Measurements from ENCODE around the gene GDF9. TPM values are rescaled to one million over a fixed set of nuclear protein-coding genes. Genes with fewer than 3 reads are reported as not detected.

The GDF9 gene
- total RNA-seq, 1 donor from 2014 or later = 0.52 TPM

DNA sequence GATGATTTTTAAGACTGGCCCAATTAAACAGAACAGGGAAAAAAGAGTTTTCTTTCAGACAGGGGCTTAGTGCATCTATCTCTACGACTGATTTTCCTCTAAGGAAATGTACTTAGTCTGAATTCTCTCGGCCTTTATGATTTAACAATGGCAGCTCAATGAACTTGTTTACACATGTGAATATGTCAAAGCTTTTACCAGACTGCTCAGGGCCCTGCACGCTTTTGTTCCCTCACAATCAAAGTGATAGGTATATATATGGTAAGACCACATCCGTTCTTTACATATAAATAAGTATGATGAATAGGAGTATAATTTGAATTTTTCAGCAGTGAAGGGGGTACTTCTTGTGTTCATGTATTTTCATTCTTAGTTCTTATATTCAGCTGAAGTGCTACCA is 34.8 kb upstream of the GDF9 start:
- DNase-seq (ENCODE audit: low read depth) = no peak
- TF ChIP-seq, protein P1, sequence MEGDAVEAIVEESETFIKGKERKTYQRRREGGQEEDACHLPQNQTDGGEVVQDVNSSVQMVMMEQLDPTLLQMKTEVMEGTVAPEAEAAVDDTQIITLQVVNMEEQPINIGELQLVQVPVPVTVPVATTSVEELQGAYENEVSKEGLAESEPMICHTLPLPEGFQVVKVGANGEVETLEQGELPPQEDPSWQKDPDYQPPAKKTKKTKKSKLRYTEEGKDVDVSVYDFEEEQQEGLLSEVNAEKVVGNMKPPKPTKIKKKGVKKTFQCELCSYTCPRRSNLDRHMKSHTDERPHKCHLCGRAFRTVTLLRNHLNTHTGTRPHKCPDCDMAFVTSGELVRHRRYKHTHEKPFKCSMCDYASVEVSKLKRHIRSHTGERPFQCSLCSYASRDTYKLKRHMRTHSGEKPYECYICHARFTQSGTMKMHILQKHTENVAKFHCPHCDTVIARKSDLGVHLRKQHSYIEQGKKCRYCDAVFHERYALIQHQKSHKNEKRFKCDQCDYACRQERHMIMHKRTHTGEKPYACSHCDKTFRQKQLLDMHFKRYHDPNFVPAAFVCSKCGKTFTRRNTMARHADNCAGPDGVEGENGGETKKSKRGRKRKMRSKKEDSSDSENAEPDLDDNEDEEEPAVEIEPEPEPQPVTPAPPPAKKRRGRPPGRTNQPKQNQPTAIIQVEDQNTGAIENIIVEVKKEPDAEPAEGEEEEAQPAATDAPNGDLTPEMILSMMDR (conservative IDR thresholded peaks at IDR 0.05; ENCODE audit: low read depth, low read length) = no peak
- no peak overlapping the region for H3K4me3 ChIP-seq (ENCODE audit: low read depth, low read length)

DNA sequence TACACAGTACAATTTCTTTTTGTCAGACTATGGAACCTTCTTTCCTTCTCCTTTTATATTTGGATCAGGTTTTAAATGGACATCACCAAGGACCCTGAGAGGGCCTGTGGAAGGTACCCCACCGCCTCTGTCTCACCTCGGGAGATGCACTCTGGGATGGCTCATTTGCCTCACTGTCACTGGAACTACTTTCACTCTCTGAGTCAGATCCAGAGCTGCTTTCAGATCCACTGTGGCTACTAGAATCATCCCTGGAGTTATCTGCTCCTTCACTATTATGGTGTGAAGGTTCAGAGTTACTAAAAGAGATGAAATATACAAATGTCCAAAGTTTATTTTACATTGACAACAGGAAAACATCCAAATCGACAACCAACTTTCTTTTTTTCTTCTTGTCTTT is 31.8 kb upstream of the GDF9 start:
- TF ChIP-seq, protein P1 (conservative IDR thresholded peaks at IDR 0.05; ENCODE audit: low read depth, low read length) = no peak
- no peak for DNase-seq (ENCODE audit: low read depth)
- no peak overlapping the region for H3K4me3 ChIP-seq (ENCODE audit: low read depth, low read length)

DNA sequence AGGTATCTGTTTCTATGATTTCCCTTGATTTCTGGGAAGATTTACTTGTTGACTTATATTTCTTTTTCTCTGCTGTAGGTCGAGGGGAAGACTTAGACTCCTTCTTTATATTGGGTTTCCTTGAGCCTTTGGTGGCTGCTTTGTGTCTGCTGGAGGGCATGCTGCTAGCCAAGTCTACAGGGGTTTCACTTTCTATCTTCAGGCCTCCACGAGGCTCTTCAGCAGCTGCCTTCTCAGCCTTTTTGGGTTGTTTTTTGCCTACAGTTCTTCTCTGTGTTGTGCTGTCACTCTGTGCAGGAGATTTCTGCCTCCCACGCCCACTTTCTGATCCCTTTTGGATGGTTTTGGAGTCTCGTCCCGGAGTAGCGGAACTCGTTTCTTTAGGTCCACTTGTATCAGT is 30.4 kb upstream of the GDF9 start:
- no peak for DNase-seq (ENCODE audit: low read depth)
- TF ChIP-seq, protein P1 (conservative IDR thresholded peaks at IDR 0.05; ENCODE audit: low read depth, low read length) = no peak
- H3K4me3 ChIP-seq (ENCODE audit: low read depth, low read length) = no peak overlapping the region

DNA sequence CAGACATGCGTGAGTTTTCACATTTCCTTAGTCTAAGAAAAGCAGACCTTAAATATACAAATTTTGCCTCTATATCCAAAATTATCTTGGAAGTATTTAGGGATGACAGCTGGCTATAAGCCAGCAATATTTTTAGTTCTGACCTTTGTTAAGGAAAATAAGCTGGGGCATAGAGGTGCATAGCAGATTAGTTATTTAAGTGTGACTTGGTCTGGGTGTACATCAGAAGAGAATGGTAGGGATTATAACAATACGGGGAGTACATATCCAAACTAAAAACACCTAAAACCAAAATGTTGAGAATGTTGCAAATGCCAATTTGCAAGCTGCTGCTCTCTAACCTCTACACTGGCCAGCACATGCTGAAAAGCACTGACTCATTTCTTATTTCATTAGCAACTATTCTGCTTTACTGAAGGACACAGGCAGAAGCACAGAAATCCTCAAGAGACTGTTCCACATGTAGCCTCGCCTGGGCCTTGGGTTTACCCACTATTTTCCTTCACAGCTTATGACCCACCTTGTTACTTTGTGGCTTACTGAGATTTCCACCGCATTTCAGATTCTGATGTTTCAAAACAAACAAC is 29.5 kb upstream of the GDF9 start:
- H3K4me3 ChIP-seq (ENCODE audit: low read depth, low read length) = no peak overlapping the region
- no peak for DNase-seq (ENCODE audit: low read depth)
- TF ChIP-seq, protein P1 (conservative IDR thresholded peaks at IDR 0.05; ENCODE audit: low read depth, low read length) = no peak

DNA sequence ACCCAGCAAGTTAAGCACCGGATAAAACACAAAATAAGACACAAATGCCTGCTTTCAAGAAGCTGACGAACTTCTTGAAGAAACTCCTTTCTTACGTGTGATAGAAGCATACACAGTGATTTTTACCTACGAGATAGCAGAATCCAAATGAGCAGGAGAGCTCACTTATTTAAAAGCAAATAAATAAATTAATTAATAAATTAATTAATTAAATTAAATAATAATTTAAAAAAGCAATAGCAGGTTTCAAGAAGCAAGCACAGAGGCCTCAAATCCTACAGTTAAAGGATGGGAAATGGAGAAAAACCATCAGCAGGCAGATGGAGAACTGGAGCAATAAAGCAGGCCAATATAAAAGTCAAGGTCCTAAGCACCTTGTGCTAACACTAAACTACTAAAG is 24.5 kb upstream of the GDF9 start:
- TF ChIP-seq, protein P1 (conservative IDR thresholded peaks at IDR 0.05; ENCODE audit: low read depth, low read length) = no peak
- no peak for DNase-seq (ENCODE audit: low read depth)

DNA sequence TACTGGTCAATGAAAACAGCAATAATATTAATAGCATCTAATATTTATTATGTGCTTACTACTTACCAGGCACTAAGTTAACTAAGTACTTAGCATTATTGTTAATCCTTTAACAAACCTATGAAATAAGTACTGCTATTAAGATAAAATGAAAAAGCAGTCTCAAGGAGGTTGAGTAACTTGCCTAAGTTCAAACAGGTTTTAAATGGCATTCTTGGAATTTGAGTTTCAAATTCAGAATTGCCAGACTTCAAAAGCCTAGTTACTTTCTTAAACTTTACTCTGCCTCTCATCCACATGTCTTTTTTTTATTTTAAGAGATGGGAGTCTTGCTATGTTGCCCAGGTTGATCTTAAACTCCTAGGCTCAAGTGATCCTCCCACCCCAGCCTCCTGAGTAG is 23.2 kb upstream of the GDF9 start:
- DNase-seq (ENCODE audit: low read depth) = no peak
- no peak overlapping the region for H3K4me3 ChIP-seq (ENCODE audit: low read depth, low read length)

More for the DNA sequence above, 24.5 kb upstream of the GDF9 start:
- H3K4me3 ChIP-seq (ENCODE audit: low read depth, low read length) = no peak overlapping the region

DNA sequence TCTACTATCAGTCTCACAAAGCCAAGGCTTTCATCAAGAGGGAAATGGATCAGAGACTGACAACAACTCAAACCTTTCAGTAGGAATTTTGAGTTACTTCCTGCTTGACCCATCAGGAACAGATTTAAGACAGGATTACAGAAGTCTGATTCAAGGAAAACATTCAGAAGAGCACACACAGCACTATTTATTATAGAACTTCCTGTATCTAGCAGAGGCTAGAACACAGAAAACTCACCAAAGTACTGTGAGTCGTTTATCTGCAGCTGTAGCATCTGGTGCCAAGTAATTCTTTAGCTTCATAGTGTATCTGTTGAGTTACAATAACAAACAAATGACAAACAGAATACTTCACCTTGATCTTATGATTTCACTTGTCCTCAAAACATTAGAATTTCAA is 21.0 kb upstream of the GDF9 start:
- TF ChIP-seq, protein P1 (conservative IDR thresholded peaks at IDR 0.05; ENCODE audit: low read depth, low read length) = no peak
- no peak for DNase-seq (ENCODE audit: low read depth)
- H3K4me3 ChIP-seq (ENCODE audit: low read depth, low read length) = no peak overlapping the region

More for the DNA sequence above, 23.2 kb upstream of the GDF9 start:
- TF ChIP-seq, protein P1 (conservative IDR thresholded peaks at IDR 0.05; ENCODE audit: low read depth, low read length) = no peak

All from epithelial cell of proximal tubule (primary cell).